ENCODE data around the gene PRKAG3.

DNA sequence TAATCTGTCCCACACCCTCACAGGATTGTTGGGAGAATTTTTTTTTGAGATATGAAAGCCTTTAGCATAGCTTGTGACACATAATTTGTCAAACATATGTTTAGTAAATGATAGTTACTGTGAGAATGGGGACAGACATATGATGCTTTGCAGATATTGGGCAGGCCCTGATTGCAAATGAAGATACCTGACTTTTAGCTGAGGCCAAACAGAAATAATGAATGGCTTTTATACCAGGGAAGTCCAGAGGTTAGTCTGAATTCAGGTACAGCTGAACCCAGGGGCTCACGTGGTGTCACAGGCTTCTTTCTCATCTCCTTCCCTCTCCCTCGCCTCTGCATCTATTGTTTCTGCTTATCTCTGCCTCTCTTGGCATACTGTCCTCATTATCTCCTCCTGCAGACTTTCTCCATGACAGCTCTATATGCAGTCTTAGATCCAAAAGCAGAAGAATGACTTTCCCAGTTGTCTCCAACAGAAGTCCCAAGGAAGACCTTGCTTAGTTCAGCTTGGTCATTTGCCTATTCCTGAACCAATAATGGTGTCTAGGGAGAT is 44.2 kb upstream of the PRKAG3 start:
- TF ChIP-seq CTCF (IDR thresholded peaks at IDR 0.05) (no peak), POLR2A (IDR thresholded peaks at IDR 0.05) (no peak)
